NCI-H2029 treated with DMSO at 0.1 percent for 48 hours (cell line): Measurements from ENCODE around the gene MYL11.
"Not testable (repeated sequence)": the region's sequence is repeated elsewhere in the genome, so short reads cannot be mapped to it uniquely, and the experiment has no call there.

Experiments used
- DNase-seq: peaks from one replicate; lab custom pipeline; 2025; lab: John Stamatoyannopoulos, UW

Gene MYL11

GRCh38 chr16:30396627-30397026 lies 22.0 kb downstream of the MYL11 start:
- DNase-seq = not testable (repeated sequence)

- no peak for DNase-seq
Observed at GRCh38 chr16:30397056-30397455, 22.5 kb downstream of the MYL11 start.

- no peak for DNase-seq
Observed at GRCh38 chr16:30397776-30398660, 23.4 kb downstream of the MYL11 start.

- DNase-seq = no peak
Observed at GRCh38 chr16:30398661-30399434, 24.2 kb downstream of the MYL11 start.

- DNase-seq = no peak
Observed at GRCh38 chr16:30399435-30400186, 25.0 kb downstream of the MYL11 start.

- no peak for DNase-seq
Observed at GRCh38 chr16:30401768-30402425, 27.3 kb downstream of the MYL11 start.

GRCh38 chr16:30406795-30407101 lies 32.1 kb downstream of the MYL11 start:
- no peak for DNase-seq

GRCh38 chr16:30407102-30407803 lies 32.7 kb downstream of the MYL11 start, which contains the start of gene ZNF771:
Gene ZNF771, plus strand, starts transcription at chr16:30407606. Its CDS starts 448 bp downstream, at chr16:30408054.
- peak; percentile 65 for DNase-seq

- DNase-seq = no peak
Observed at GRCh38 chr16:30407804-30408534, 33.4 kb downstream of the MYL11 start.

- peak; percentile 64 for DNase-seq
Observed at GRCh38 chr16:30409125-30410060, 34.8 kb downstream of the MYL11 start.

- no peak for DNase-seq
Observed at GRCh38 chr16:30413112-30413806, 38.7 kb downstream of the MYL11 start.

- DNase-seq = no peak
Observed at GRCh38 chr16:30414159-30414558, 39.6 kb downstream of the MYL11 start.

GRCh38 chr16:30416047-30416603 lies 41.5 kb downstream of the MYL11 start:
- DNase-seq = no peak

- DNase-seq = no peak
Observed at GRCh38 chr16:30416624-30417528, 42.3 kb downstream of the MYL11 start.

- peak; percentile 58 for DNase-seq
Observed at GRCh38 chr16:30417529-30418349, 43.1 kb downstream of the MYL11 start.
